ENCODE data around the gene VEPH1. TPM values are rescaled to one million over a fixed set of nuclear protein-coding genes. Genes with fewer than 3 reads are reported as not detected.

The VEPH1 gene
- total RNA-seq, 4 donors from 2014 or later: 5.8 TPM; not detected in 3

GRCh38 chr3:157499342-157499963 is 3.8 kb downstream of the VEPH1 start:
- TF ChIP-seq CTCF (IDR thresholded peaks at IDR 0.05): no peak
- no peak for TF ChIP-seq POLR2A (IDR thresholded peaks at IDR 0.05)
- Histone ChIP-seq H3K27me3 (no peaks in the 10 kb centered on the region), H3K36me3 (no peaks in the 10 kb centered on the region), H3K9me3 (no peaks in the 10 kb centered on the region), H3K4me1 (peaks cover 0 to 12% (median 0%) of the 10 kb centered on the region in 4 donors), H3K27ac (no peak overlapping the region), H3K4me3 (peak overlapping the region in 2 of 4 donors; percentile 20 to 21)
- DNase-seq: peak in 1 of 3 donors; percentile 51

- H3K4me3 ChIP-seq: no peak overlapping the region
- no peaks in the 10 kb centered on the region for H3K27me3 ChIP-seq
- DNase-seq: no peak
- H3K27ac ChIP-seq: no peak overlapping the region
- no peaks in the 10 kb centered on the region for H3K36me3 ChIP-seq
- no peaks in the 10 kb centered on the region for H3K9me3 ChIP-seq
- no peak for TF ChIP-seq POLR2A (IDR thresholded peaks at IDR 0.05)
- TF ChIP-seq CTCF (IDR thresholded peaks at IDR 0.05): no peak
- H3K4me1 ChIP-seq: peaks cover 0 to 12% (median 0%) of the 10 kb centered on the region in 4 donors
Measured at GRCh38 chr3:157498371-157498770, 4.8 kb downstream of the VEPH1 start.

- TF ChIP-seq POLR2A (IDR thresholded peaks at IDR 0.05) (no peak), CTCF (IDR thresholded peaks at IDR 0.05) (no peak)
- peaks cover 0 to 12% (median 0%) of the 10 kb centered on the region in 4 donors for H3K4me1 ChIP-seq
- H3K27me3 ChIP-seq: no peaks in the 10 kb centered on the region
- H3K36me3 ChIP-seq: no peaks in the 10 kb centered on the region
- H3K27ac ChIP-seq: no peak overlapping the region
- H3K9me3 ChIP-seq: no peaks in the 10 kb centered on the region
- no peak overlapping the region for H3K4me3 ChIP-seq
- no peak for DNase-seq
Measured at GRCh38 chr3:157495846-157496245, 7.4 kb downstream of the VEPH1 start.

GRCh38 chr3:157494581-157495281 is 8.5 kb downstream of the VEPH1 start:
- no peak for DNase-seq
- no peaks in the 10 kb centered on the region for H3K27me3 ChIP-seq
- no peak overlapping the region for H3K27ac ChIP-seq
- H3K9me3 ChIP-seq: no peaks in the 10 kb centered on the region
- no peaks in the 10 kb centered on the region for H3K36me3 ChIP-seq
- H3K4me1 ChIP-seq: peaks cover 0 to 6% (median 0%) of the 10 kb centered on the region in 4 donors
- TF ChIP-seq POLR2A (IDR thresholded peaks at IDR 0.05): no peak
- TF ChIP-seq CTCF (IDR thresholded peaks at IDR 0.05): no peak
- H3K4me3 ChIP-seq: no peak overlapping the region

GRCh38 chr3:157493627-157494550 is 9.3 kb downstream of the VEPH1 start:
- Histone ChIP-seq H3K4me3 (no peak overlapping the region), H3K36me3 (no peaks in the 10 kb centered on the region), H3K27ac (no peak overlapping the region), H3K27me3 (no peaks in the 10 kb centered on the region), H3K4me1 (no peaks in the 10 kb centered on the region), H3K9me3 (no peaks in the 10 kb centered on the region)
- TF ChIP-seq CTCF (IDR thresholded peaks at IDR 0.05) (peak in 4 of 6 experiments; percentile 33 to 40 (median 39)), POLR2A (IDR thresholded peaks at IDR 0.05) (no peak)
- DNase-seq: no peak

All from Peyer's patch (tissue), 4 donors.